NCI-H226 (cell line): ENCODE data around the gene PTPRN2.
"Not testable (repeated sequence)": the region's sequence is repeated elsewhere in the genome, so short reads cannot be mapped to it uniquely, and the experiment has no call there.

Experiments used
- DNase-seq: peaks from one replicate; pipeline ENCODE4 v3.0.0-alpha.2; 2015

Gene PTPRN2

GRCh38 chr7:157996359-157997079 is 591.1 kb downstream of the PTPRN2 start:
- DNase-seq = no peak

GRCh38 chr7:157995815-157996214 is 591.8 kb downstream of the PTPRN2 start:
- DNase-seq = no peak

- DNase-seq = no peak
Measured at GRCh38 chr7:157994319-157994718, 593.3 kb downstream of the PTPRN2 start.

GRCh38 chr7:157993406-157994105 is 594.1 kb downstream of the PTPRN2 start:
- no peak for DNase-seq

- DNase-seq = no peak
Measured at GRCh38 chr7:157992511-157993160, 595.0 kb downstream of the PTPRN2 start.

GRCh38 chr7:157991761-157992160 is 595.9 kb downstream of the PTPRN2 start:
- DNase-seq = no peak

GRCh38 chr7:157991351-157991750 is 596.3 kb downstream of the PTPRN2 start:
- DNase-seq = no peak

- DNase-seq = no peak
Measured at GRCh38 chr7:157990881-157991250, 596.8 kb downstream of the PTPRN2 start.

- no peak for DNase-seq
Measured at GRCh38 chr7:157990226-157990880, 597.3 kb downstream of the PTPRN2 start.

- DNase-seq = no peak
Measured at GRCh38 chr7:157989589-157989988, 598.0 kb downstream of the PTPRN2 start.

GRCh38 chr7:157987906-157988305 is 599.7 kb downstream of the PTPRN2 start:
- no peak for DNase-seq

GRCh38 chr7:157986051-157986450 is 601.6 kb downstream of the PTPRN2 start:
- no peak for DNase-seq

- DNase-seq = no peak
Measured at GRCh38 chr7:157985636-157986035, 602.0 kb downstream of the PTPRN2 start.

- no peak for DNase-seq
Measured at GRCh38 chr7:157984423-157985163, 603.0 kb downstream of the PTPRN2 start.

- no peak for DNase-seq
Measured at GRCh38 chr7:157983502-157984422, 603.9 kb downstream of the PTPRN2 start.

- DNase-seq = no peak
Measured at GRCh38 chr7:157981778-157982177, 605.8 kb downstream of the PTPRN2 start.

- no peak for DNase-seq
Measured at GRCh38 chr7:157980774-157981173, 606.8 kb downstream of the PTPRN2 start.

- not testable (repeated sequence) for DNase-seq
Measured at GRCh38 chr7:157980341-157980731, 607.3 kb downstream of the PTPRN2 start.

GRCh38 chr7:157979636-157980340 is 607.8 kb downstream of the PTPRN2 start:
- no peak for DNase-seq

- no peak for DNase-seq
Measured at GRCh38 chr7:157978766-157979165, 608.9 kb downstream of the PTPRN2 start.
